ENCODE results near the gene ACBD4. TPM values are rescaled to one million over a fixed set of nuclear protein-coding genes. Genes with fewer than 3 reads are reported as not detected.
A peak's percentile ranks its signal among the peaks of the same experiment; 100 is the strongest.

The ACBD4 gene
- total and polyA plus RNA-seq, 2 of the 13 experiments (the other 11 are each of a cell fraction or from before 2014, with no cell fraction given), result 16.1 to 26.9 TPM

- TF ChIP-seq HNRNPUL1 (IDR thresholded peaks at IDR 0.05; ENCODE audit: low read depth, low read length), result no peak
- TF ChIP-seq SNRNP70 (IDR thresholded peaks at IDR 0.05; ENCODE audit: low read depth, low read length), result no peak
- peak; percentile 61; the same call in 1 of the 2 replicates for TF ChIP-seq ZNF232 (CRISPR knock-in tag; IDR thresholded peaks at IDR 0.05; ENCODE audit: borderline replicate concordance)
- TF ChIP-seq ZSCAN20 (CRISPR knock-in tag; IDR thresholded peaks at IDR 0.05; ENCODE audit: borderline replicate concordance), result peak; percentile 24; the same call in 1 of the 2 replicates
- TF ChIP-seq THAP11 (CRISPR knock-in tag; IDR thresholded peaks at IDR 0.05), result no peak
- TF ChIP-seq FOXO1 (CRISPR knock-in tag; IDR thresholded peaks at IDR 0.05), result 0 out of 2 replicates have a peak, but pooled peaks have one; percentile 16
- no peak for TF ChIP-seq ZFP1 (CRISPR knock-in tag; IDR thresholded peaks at IDR 0.05)
- TF ChIP-seq NR0B2 (CRISPR knock-in tag; IDR thresholded peaks at IDR 0.05), result no peak
- TF ChIP-seq ZBTB33 (CRISPR knock-in tag; IDR thresholded peaks at IDR 0.05), result no peak
- peak; percentile 19; the same call in 1 of the 2 replicates for TF ChIP-seq TRAFD1 (CRISPR knock-in tag; IDR thresholded peaks at IDR 0.05; ENCODE audit: borderline replicate concordance)
- TF ChIP-seq PCBP2 (optimal IDR thresholded peaks at IDR 0.05; ENCODE audit: low read depth, low read length, poor library complexity, severe bottlenecking), result no peak
- TF ChIP-seq MIER3 (CRISPR knock-in tag; IDR thresholded peaks at IDR 0.05; ENCODE audit: borderline replicate concordance), result 0 out of 2 replicates have a peak, but pooled peaks have one; percentile 31
- TF ChIP-seq RCOR2 (CRISPR knock-in tag; IDR thresholded peaks at IDR 0.05), result no peak
- TF ChIP-seq GZF1 (CRISPR knock-in tag; IDR thresholded peaks at IDR 0.05), result no peak
- peak; percentile 25; the same call in 1 of the 2 replicates for TF ChIP-seq NFYB (CRISPR knock-in tag; IDR thresholded peaks at IDR 0.05)
- TF ChIP-seq MYNN (CRISPR knock-in tag; IDR thresholded peaks at IDR 0.05; ENCODE audit: low read depth), result no peak
- TF ChIP-seq MXD3 (CRISPR knock-in tag; IDR thresholded peaks at IDR 0.05), result no peak; the same call in 1 of the 2 replicates
- no peak for TF ChIP-seq EZH2 (conservative IDR thresholded peaks at IDR 0.05; ENCODE audit: low read depth, low read length)
- TF ChIP-seq HNF4A (CRISPR knock-in tag; IDR thresholded peaks at IDR 0.05), result 0 out of 2 replicates have a peak, but pooled peaks have one; percentile 5
- TF ChIP-seq FOXC1 (CRISPR knock-in tag; IDR thresholded peaks at IDR 0.05; ENCODE audit: borderline replicate concordance), result peak; percentile 30; the same call in 1 of the 2 replicates
- 0 out of 2 replicates have a peak, but pooled peaks have one; percentile 22 for TF ChIP-seq CCDC6 (CRISPR knock-in tag; IDR thresholded peaks at IDR 0.05)
- 0 out of 2 replicates have a peak, but pooled peaks have one; percentile 8 for TF ChIP-seq JUND (CRISPR knock-in tag; IDR thresholded peaks at IDR 0.05)
- TF ChIP-seq ZNF143 (CRISPR knock-in tag; IDR thresholded peaks at IDR 0.05), result peak; percentile 35; the same call in 1 of the 2 replicates
- no peak for TF ChIP-seq ZNF543 (CRISPR knock-in tag; IDR thresholded peaks at IDR 0.05)
These were observed 14.5 kb downstream of the ACBD4 start (continued) for GRCh38 chr17:45149669-45150664.
